ENCODE data around the gene S100A12. TPM values are rescaled to one million over a fixed set of nuclear protein-coding genes. Genes with fewer than 3 reads are reported as not detected.
"Not testable (repeated sequence)": the region's sequence is repeated elsewhere in the genome, so short reads cannot be mapped to it uniquely, and the experiment has no call there.

Gene S100A12
- total RNA-seq, 4 donors from 2014 or later, result 2.2 to 2.9 TPM; not detected in 2

DNA sequence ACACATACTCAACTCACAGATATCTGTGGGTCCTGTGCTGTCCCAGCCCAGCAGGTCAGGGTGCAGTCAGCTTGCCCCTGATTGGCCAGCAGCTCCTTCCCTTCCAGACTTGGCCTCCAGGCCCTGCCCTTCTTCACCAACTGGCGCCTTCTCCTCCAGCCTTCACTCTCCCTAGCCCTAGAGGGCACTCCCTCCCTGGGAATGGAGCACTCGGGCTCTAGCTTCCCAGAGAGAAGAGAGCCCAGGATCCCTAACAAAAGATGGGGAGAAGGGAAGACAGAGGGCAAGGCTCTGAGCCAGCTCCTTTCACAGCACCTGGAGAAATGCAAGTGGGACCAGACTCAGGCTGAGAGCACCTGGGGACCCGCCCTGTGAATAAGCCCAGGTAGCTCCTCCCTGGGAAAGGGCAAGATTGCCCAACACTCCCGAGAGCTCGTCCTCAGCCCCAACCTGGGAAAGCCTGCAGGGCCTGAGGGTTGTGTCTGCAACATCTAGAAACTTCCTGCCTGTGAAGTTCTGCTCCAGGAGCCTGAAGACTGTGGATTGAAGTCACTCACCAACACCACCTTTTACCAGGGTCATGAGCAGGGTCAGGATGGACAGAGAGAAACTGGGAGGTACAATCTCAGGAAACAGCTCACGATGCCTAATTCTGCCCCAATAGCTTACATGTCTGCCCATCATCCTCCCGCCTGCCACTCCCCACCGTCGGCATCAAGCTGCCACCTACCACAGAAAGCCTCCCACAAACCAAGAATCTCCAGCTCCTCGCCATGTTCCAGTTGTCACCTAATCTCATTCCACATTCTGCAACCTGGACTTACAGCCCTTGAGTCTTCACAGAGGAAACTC is 26.7 kb downstream of the S100A12 start, which contains the start of gene PGLYRP4:
Gene PGLYRP4 (minus strand): TSS at position 331 of the 852 bp plus-strand sequence. CDS start 909 bp downstream, outside the sequence.
- no peak within 1 kb of the TSS for H3K4me3 ChIP-seq
- in situ Hi-C loops (cut with MboI; ENCODE audit: low sequenced_read_pairs in 4 of 4) (no loop called here), intact Hi-C loops (cut with DNase I; ENCODE audit: low total_unique reads) (no loop called here)
- DNase-seq, result no peak
- H3K27ac ChIP-seq, result no peak within 1 kb of the TSS
- H3K9me3 ChIP-seq, result no peaks in the 10 kb centered on the region
- H3K4me1 ChIP-seq, result no peaks in the 10 kb centered on the region
- H3K27me3 ChIP-seq, result peaks cover 7 to 31% (median 8%) of the 10 kb centered on the region in 3 donors
- H3K36me3 ChIP-seq, result no peaks in the 10 kb centered on the region
- no peak for ATAC-seq
- TF ChIP-seq, protein P1, sequence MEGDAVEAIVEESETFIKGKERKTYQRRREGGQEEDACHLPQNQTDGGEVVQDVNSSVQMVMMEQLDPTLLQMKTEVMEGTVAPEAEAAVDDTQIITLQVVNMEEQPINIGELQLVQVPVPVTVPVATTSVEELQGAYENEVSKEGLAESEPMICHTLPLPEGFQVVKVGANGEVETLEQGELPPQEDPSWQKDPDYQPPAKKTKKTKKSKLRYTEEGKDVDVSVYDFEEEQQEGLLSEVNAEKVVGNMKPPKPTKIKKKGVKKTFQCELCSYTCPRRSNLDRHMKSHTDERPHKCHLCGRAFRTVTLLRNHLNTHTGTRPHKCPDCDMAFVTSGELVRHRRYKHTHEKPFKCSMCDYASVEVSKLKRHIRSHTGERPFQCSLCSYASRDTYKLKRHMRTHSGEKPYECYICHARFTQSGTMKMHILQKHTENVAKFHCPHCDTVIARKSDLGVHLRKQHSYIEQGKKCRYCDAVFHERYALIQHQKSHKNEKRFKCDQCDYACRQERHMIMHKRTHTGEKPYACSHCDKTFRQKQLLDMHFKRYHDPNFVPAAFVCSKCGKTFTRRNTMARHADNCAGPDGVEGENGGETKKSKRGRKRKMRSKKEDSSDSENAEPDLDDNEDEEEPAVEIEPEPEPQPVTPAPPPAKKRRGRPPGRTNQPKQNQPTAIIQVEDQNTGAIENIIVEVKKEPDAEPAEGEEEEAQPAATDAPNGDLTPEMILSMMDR (IDR thresholded peaks at IDR 0.05 in 4 of 5, conservative IDR thresholded peaks at IDR 0.05 in 1 of 5), result no peak
- TF ChIP-seq POLR2A (IDR thresholded peaks at IDR 0.05), result no peak

DNA sequence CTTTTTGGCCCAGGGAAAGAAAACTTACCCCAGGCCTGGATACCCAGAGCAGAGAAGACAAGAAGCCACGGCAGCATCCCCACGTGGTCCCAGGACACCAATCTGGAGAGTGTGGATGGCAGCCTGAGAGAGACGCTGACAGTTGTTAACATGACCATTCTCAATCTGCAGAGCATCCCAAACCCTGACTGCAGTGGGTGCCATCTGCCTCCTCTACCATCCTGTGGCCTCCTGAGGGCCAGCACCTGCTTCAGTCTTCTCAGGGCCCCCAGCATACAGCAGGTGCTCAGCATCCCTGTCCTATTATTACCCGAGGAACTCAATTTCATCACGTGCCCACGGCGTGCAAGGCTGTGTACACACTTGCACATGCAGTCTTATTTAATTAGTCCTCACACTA is 27.6 kb downstream of the S100A12 start:
- no peak for DNase-seq
- Histone ChIP-seq H3K4me1 (no peaks in the 10 kb centered on the region), H3K36me3 (no peaks in the 10 kb centered on the region), H3K4me3 (no peak overlapping the region), H3K9me3 (no peaks in the 10 kb centered on the region), H3K27ac (no peak overlapping the region), H3K27me3 (peaks cover 7 to 31% (median 8%) of the 10 kb centered on the region in 3 donors)
- in situ Hi-C loops (cut with MboI; ENCODE audit: low sequenced_read_pairs in 4 of 4) (no loop called here), intact Hi-C loops (cut with DNase I; ENCODE audit: low total_unique reads) (no loop called here)
- ATAC-seq, result no peak
- TF ChIP-seq, protein P1 (IDR thresholded peaks at IDR 0.05 in 4 of 5, conservative IDR thresholded peaks at IDR 0.05 in 1 of 5), result no peak
- no peak for TF ChIP-seq POLR2A (IDR thresholded peaks at IDR 0.05)

DNA sequence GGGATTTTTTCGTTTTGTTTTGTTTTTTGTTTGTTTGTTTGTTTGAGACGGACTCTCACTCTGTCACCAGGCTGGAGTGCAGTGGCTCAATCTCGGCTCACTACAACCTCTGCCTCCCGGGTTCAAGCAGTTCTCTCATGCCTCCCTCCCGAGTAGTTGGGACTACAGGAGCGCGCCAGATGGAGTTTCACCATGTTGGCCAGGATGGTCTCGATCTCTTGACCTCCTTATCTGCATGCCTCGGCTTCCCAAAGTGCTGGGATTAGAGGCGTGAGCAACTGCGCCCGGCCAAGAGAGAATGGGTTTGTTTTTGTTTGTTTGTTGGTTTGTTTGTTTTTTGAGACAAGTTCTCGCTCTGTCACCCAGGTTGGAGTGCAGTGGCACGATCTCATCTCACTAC is 28.4 kb downstream of the S100A12 start:
- DNase-seq; ATAC-seq; H3K4me1 ChIP-seq; in situ Hi-C loops (cut with MboI; ENCODE audit: low sequenced_read_pairs in 4 of 4); H3K9me3 ChIP-seq; H3K4me3 ChIP-seq; H3K27ac ChIP-seq; H3K36me3 ChIP-seq; intact Hi-C loops (cut with DNase I; ENCODE audit: low total_unique reads): not testable (repeated sequence)
- H3K27me3 ChIP-seq, result peaks cover 7 to 31% (median 8%) of the 10 kb centered on the region in 3 donors

DNA sequence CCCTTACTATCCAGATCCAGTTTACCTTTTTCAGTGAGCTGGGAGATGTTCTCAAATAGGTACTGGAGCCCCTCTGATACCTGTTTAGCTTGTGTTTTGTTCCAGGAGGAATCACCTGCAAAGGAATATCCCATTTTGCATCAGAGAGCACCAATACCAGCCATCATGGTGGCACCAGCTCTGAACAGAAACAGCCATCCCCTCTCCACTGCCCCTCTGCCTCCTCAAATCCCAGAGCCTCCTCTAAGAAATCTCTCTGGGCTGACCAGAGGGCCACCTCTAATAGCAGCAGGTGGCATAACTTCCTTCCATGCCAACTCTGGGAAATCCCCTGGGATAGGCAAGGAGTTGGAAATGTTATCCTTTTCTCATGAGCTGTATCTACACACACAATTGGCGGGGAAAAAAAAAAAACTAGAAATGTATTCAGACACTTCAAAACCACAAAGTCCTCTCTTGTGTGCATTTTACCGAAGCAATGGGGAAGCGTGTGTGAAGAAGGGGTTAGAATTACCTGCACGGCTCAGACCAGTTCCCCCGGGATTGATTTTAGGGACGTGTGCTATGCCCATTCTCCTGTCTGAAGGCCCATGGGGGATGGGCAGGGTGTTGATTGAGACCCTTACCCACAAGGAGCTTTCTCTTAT is 29.2 kb downstream of the S100A12 start:
- H3K27me3 ChIP-seq, result peaks cover 7 to 33% (median 8%) of the 10 kb centered on the region in 3 donors
- in situ Hi-C loops (cut with MboI; ENCODE audit: low sequenced_read_pairs in 4 of 4), result no loop called here
- H3K4me3 ChIP-seq, result no peak overlapping the region
- no peaks in the 10 kb centered on the region for H3K9me3 ChIP-seq
- ATAC-seq, result no peak
- no peak for TF ChIP-seq POLR2A (IDR thresholded peaks at IDR 0.05)
- TF ChIP-seq, protein P1 (IDR thresholded peaks at IDR 0.05 in 4 of 5, conservative IDR thresholded peaks at IDR 0.05 in 1 of 5), result no peak
- no peak overlapping the region for H3K27ac ChIP-seq
- no peaks in the 10 kb centered on the region for H3K4me1 ChIP-seq
- no peaks in the 10 kb centered on the region for H3K36me3 ChIP-seq
- intact Hi-C loops (cut with DNase I; ENCODE audit: low total_unique reads), result no loop called here
- no peak for DNase-seq
